ENCODE measurements around the gene ARMCX1.
"Not testable (repeated sequence)": the region's sequence is repeated elsewhere in the genome, so short reads cannot be mapped to it uniquely, and the experiment has no call there.

ARMCX1 gene

GRCh38 chrX:101550362-101550750 lies at the start of gene ARMCX1:
Gene ARMCX1, plus strand, starts transcription at chrX:101550547. Its CDS starts 2,384 bp downstream, at chrX:101552931.
- peak; percentile 62 for DNase-seq (ENCODE audit: low spot score)

GRCh38 chrX:101502929-101503328 lies 47.4 kb upstream of the ARMCX1 start:
- not testable (repeated sequence) for DNase-seq (ENCODE audit: low spot score)

DNA sequence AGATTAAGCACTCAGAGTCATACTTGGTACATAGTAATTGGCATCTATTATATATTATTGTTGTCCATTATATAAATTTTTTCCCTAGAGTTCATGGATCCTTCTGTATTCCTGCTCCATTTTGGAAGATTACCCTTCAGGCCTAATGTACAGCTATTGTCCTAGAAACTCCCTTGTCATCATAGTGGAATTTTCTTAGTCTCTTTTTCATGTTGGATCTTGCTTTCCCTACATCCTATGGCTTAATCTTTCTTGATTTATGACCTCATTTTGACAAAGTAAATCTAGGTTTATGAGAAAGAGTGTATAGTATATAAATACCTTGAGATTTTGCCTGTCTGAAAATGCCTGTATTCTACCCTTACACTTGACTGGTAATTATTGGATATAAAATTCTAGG lies 43.0 kb upstream of the ARMCX1 start:
- DNase-seq (ENCODE audit: low spot score), result no peak

DNA sequence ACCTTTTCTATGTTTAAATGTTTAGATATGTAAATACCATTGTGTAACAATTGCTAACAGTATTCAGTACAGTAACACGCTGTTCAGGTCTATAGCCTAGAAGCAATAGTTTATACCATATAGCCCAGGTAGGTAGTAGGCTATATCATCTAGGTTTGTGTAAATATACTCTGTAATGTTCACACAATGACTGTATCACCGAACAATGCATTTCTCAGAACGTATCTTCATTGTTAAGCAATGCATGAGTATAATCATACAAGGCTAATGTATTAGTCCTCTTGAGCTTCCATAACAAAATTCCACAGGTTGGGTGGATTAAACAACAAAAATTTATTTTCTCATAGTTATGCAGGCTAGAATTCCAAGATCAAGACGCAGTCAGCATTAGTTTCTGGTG lies 42.4 kb upstream of the ARMCX1 start:
- no peak for DNase-seq (ENCODE audit: low spot score)

DNA sequence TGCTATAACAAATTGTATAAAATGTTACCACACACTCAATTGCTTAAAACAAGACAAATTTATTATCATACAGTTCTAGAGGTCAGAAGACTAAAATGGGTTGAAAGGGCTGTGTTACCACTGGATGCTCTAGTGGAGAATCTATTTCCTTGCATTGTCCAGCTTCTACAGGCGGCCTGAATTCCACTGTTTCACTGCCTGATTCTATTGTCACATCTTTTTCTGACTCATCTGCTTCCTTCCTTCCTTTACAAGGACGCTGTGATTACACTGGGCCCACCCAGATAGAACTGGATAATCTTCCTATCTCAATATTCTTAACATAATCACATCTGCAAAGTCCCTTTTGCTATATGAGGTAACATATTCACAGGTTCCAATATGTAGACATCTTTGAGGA lies 19.4 kb upstream of the ARMCX1 start:
- no peak for DNase-seq (ENCODE audit: low spot score)

DNA sequence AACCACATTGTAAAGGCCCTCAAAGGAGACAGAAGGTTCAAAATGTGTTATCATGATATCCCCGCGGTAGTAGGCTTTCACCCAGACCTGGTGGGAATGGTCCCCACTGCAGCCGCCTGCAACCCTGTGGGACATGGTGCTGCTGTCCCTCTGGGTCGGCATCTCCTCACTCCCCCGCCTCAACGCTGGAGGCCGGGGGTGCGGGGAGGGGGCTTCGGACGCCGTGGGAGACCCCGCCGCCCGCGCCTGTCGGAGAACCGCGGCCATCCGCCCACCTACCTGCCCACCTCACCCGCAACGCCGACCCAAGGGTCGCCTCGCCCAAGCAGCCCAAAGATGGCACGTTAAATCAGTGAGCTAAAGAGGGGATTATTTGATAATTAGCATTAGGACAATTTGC lies 11.2 kb upstream of the ARMCX1 start:
- DNase-seq (ENCODE audit: low spot score), result no peak

DNA sequence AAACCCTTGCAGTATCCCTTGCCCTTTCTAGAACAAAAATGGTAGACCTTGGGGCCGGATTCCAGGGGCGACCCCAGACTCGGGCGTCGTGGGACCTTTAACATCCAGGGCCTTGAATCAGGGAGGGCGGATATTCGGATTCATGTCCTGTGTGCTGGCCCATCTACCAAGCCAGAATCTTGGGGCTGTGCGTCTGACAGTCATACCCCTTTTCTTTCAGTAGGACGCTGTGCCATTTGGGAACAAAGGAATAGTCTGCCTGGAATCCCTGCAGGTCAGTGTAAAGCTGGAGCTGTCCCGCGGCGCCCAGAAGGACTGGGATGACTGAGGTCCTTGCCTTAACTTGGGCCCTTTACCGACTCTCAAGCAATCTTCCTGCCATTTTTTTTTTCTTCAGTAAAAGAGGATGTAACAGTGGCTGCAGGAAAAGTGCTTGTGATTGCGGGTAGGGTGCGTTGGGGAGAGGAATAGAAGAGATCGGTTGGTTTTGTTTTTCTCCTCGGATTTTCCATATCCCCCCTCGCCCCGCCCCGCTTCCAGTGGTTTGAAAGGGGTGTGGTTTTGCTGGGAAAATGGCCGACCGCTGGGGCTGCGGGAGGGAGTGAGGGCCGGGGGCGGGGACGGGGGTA lies 518 bp downstream of the ARMCX1 start:
- peak; percentile 23 for DNase-seq (ENCODE audit: low spot score)

DNA sequence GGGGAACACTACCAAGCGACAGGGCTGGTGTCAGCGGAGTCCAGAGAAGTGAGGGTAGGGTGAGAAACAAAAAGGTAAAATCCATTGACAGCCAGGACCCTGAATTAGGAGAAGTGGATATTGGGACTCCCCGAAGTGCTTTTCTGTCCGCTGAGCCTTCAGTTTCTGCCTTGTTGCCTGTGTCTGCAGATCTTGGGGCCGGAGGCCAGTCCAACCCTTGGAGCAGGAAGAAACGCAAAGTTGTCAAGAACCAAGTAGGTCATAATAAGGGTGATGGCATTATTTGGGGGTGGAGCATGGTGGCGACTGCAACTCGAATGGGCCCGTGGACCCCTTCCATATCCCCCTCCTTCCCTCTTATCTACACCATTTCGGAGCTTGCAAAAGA lies 1.0 kb downstream of the ARMCX1 start:
- DNase-seq (ENCODE audit: low spot score), result no peak

DNA sequence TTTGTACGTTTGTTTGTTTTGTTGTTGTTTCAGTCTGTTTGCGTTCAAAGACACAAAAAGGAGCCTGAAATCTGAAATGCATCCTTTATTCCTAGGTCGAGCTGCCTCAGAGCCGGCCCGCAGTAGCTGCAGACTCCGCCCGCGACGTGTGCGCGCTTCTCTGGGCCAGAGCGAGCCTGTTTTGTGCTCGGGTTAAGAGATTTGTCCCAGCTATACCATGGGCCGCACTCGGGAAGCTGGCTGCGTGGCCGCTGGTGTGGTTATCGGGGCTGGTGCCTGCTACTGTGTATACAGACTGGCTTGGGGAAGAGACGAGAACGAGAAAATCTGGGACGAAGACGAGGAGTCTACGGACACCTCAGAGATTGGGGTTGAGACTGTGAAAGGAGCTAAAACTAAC lies 2.4 kb downstream of the ARMCX1 start:
- DNase-seq (ENCODE audit: low spot score), result no peak

DNA sequence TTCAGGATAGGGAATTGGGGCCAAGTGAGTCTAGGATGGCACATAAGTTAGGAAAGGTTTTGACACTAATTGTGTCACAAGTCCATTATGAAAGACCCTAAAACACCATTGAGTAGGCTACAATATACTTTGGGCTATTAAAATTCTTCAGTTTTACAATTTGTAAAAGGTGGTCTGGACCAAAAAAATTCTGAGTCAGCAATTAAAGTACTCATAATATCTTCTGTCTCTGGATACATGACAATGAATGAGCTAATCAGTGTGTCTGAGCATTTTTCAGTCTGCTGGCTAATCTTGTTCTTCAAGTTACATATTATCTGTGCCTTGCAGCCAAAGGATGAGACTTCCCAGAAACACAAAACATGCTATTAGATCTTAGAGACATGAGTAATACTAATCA lies 14.3 kb downstream of the ARMCX1 start:
- DNase-seq (ENCODE audit: low spot score), result no peak

- DNase-seq (ENCODE audit: low spot score), result peak; percentile 70
These were observed 45.5 kb downstream of the ARMCX1 start for GRCh38 chrX:101595739-101596419.

GRCh38 chrX:101599592-101599991 lies 49.2 kb downstream of the ARMCX1 start:
- not testable (repeated sequence) for DNase-seq (ENCODE audit: low spot score)

GRCh38 chrX:101602077-101602476 lies 51.7 kb downstream of the ARMCX1 start:
- no peak for DNase-seq (ENCODE audit: low spot score)

All from kidney tubule cell (primary cell).